Liver (tissue), 9 donors: Measurements from ENCODE around the gene NRF1. TPM values are rescaled to one million over a fixed set of nuclear protein-coding genes. Genes with fewer than 3 reads are reported as not detected.

Experiments
- DNase-seq: peaks from one replicate; pipeline ENCODE4 v3.0.0-alpha.2; 2017; ENCODE audit warnings: low spot score
- H3K27ac ChIP-seq, 2 donors: one replicate each; pipeline ENCODE4 v1.7.0; 2013; ENCODE audit warnings: inconsistent platforms in 2 of 2, low read length in 2 of 2, control low read depth in 1 of 2, low read depth in 1 of 2, mild to moderate bottlenecking in 1 of 2
- H3K27me3 ChIP-seq, 4 donors: one replicate each; pipeline versions ENCODE4 v1.6.1 to v1.7.0; 2013; ENCODE audit warnings: low read length in 3 of 4, inconsistent platforms in 1 of 4, mild to moderate bottlenecking in 1 of 4, moderate library complexity in 1 of 4; ENCODE audit not compliant: control insufficient read depth in 4 of 4, insufficient read depth in 4 of 4
- H3K36me3 ChIP-seq, 4 donors: one replicate each; pipeline versions ENCODE4 v1.6.1 to v1.7.0; 2013; ENCODE audit warnings: low read length in 3 of 4, mild to moderate bottlenecking in 3 of 4, low read depth in 1 of 4, moderate library complexity in 1 of 4; ENCODE audit not compliant: control insufficient read depth in 4 of 4, insufficient read depth in 3 of 4
- H3K4me1 ChIP-seq, 4 donors: one replicate each; pipeline versions ENCODE4 v1.6.1 to v1.7.0; 2013; ENCODE audit warnings: low read length in 3 of 4, mild to moderate bottlenecking in 3 of 4, moderate library complexity in 1 of 4; ENCODE audit not compliant: control insufficient read depth in 4 of 4, insufficient read depth in 4 of 4
- H3K4me3 ChIP-seq, 3 donors: one replicate each; pipeline versions ENCODE4 v1.6.1 to v1.7.0; 2013; ENCODE audit warnings: low read length in 3 of 3, control low read depth in 1 of 3, low read depth in 1 of 3, mild to moderate bottlenecking in 1 of 3
- H3K9ac ChIP-seq, 2 donors: one replicate each; pipeline ENCODE4 v1.7.0; 2013; ENCODE audit warnings: low read length in 2 of 2, mild to moderate bottlenecking in 2 of 2, moderate library complexity in 2 of 2, control low read depth in 1 of 2, low read depth in 1 of 2
- H3K9me3 ChIP-seq, 4 donors: one replicate each; pipeline versions ENCODE4 v1.6.1 to v1.7.0; 2013; ENCODE audit warnings: low read length in 3 of 4; ENCODE audit not compliant: control insufficient read depth in 4 of 4
- EGR1 ChIP-seq, 2 donors: IDR thresholded peaks; 2 replicates each; pipeline ENCODE4 v1.6.1; 2016 to 2018; ENCODE audit warnings: antibody characterized with exemption in 2 of 2, low read depth in 2 of 2
- FOXA1 ChIP-seq: IDR thresholded peaks from 2 replicates; pipeline ENCODE4 v1.6.1; 2016; ENCODE audit warnings: antibody characterized with exemption
- JUND ChIP-seq, 2 donors: IDR thresholded peaks; 2 replicates each; pipeline ENCODE4 v1.6.1; 2016; ENCODE audit warnings: antibody characterized with exemption in 2 of 2
- RAD21 ChIP-seq, 2 donors: IDR thresholded peaks; 2 replicates each; pipeline ENCODE4 v1.6.1; 2016; ENCODE audit warnings: antibody characterized with exemption in 2 of 2, mild to moderate bottlenecking in 2 of 2
- SP1 ChIP-seq: IDR thresholded peaks from 2 replicates; pipeline ENCODE4 v1.6.1; 2018; ENCODE audit warnings: antibody characterized with exemption, mild to moderate bottlenecking
- WGBS: extraction: QIAGEN DNeasy Blood & Tissue Kit; methylation state at CpG from one replicate; pipeline ENCODE4 v1.1.7; 2013; 5-methylcytosine and 5-hydroxymethylcytosine counted together
- polyA plus RNA-seq, 2 donors: library from polyadenylated mRNA; stranded (reverse) in 1 of 2; unstranded in 1 of 2; fragments of 200-250 nt in 1 of 2; fragments of >200 nt in 1 of 2; fragmentation: Nextera tagmentation in 1 of 2; extraction: Ambion mirVana in 1 of 2; gene quantifications; one replicate each; pipeline versions ENCODE4 v1.2.1 to v1.2.3, GENCODE V29; 2013 to 2015
- total RNA-seq, 2 donors: library from RNA; depleted of rRNA; stranded (reverse); fragments of >200 nt; gene quantifications; one replicate each; pipeline ENCODE4 v1.2.3, GENCODE V29; 2014
- TF ChIP-seq, protein P1 (sequence below): IDR thresholded peaks from 2 replicates; pipeline ENCODE4 v1.6.1; 2016; ENCODE audit warnings: antibody characterized with exemption, mild to moderate bottlenecking
- TF ChIP-seq, protein P2 (sequence below): fragments of 150-350 bp; IDR thresholded peaks from 2 replicates; pipeline ENCODE4 v1.5.1; 2017; ENCODE audit warnings: improper control_type of control experiment, low read depth, low read length; ENCODE audit not compliant: missing input control
- TF ChIP-seq, protein P3 (sequence below): IDR thresholded peaks from 2 replicates; pipeline ENCODE4 v1.6.1; 2016; ENCODE audit warnings: antibody characterized with exemption
- donor health status: healthy.
- donor health status: healthy.
- donor health status: healthy.
- donor health status: healthy.
- donor health status: healthy.

The NRF1 gene
- total and polyA plus RNA-seq, 4 donors, result 1.3 to 14.8 (median 5.3) TPM

DNA sequence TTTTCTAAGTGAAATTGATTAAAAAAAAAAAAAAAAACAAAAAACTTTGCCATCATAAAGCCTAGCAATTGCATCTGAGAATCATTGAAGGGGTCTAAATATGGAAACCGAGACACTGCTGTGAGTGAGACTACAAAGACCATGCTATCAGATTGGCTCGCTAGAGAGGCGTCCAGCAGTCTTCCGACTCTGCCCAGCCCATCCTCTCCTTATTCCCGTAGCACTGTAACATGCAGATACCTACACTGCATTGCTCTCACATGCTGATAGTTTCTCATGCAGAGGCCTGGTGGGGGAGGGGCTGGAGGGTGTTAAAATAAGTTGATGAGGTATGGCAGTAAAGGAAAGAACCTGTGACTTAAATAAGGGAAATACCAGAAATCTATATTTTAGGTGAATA, 130.7 kb downstream of the NRF1 start:
- Histone ChIP-seq H3K9me3 (no peaks in the 10 kb centered on the region), H3K9ac (no peak overlapping the region), H3K27me3 (no peaks in the 10 kb centered on the region), H3K36me3 (peaks cover 0 to 15% (median 7%) of the 10 kb centered on the region in 4 donors), H3K4me1 (no peaks in the 10 kb centered on the region), H3K27ac (no peak overlapping the region), H3K4me3 (no peak overlapping the region)
- DNase-seq, result no peak
- 94% methylated on average over 5 of the region's 5 CpGs for WGBS
- TF ChIP-seq, protein P1, sequence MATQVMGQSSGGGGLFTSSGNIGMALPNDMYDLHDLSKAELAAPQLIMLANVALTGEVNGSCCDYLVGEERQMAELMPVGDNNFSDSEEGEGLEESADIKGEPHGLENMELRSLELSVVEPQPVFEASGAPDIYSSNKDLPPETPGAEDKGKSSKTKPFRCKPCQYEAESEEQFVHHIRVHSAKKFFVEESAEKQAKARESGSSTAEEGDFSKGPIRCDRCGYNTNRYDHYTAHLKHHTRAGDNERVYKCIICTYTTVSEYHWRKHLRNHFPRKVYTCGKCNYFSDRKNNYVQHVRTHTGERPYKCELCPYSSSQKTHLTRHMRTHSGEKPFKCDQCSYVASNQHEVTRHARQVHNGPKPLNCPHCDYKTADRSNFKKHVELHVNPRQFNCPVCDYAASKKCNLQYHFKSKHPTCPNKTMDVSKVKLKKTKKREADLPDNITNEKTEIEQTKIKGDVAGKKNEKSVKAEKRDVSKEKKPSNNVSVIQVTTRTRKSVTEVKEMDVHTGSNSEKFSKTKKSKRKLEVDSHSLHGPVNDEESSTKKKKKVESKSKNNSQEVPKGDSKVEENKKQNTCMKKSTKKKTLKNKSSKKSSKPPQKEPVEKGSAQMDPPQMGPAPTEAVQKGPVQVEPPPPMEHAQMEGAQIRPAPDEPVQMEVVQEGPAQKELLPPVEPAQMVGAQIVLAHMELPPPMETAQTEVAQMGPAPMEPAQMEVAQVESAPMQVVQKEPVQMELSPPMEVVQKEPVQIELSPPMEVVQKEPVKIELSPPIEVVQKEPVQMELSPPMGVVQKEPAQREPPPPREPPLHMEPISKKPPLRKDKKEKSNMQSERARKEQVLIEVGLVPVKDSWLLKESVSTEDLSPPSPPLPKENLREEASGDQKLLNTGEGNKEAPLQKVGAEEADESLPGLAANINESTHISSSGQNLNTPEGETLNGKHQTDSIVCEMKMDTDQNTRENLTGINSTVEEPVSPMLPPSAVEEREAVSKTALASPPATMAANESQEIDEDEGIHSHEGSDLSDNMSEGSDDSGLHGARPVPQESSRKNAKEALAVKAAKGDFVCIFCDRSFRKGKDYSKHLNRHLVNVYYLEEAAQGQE, result no peak
- no peak for TF ChIP-seq JUND (IDR thresholded peaks at IDR 0.05)
- TF ChIP-seq, protein P2, sequence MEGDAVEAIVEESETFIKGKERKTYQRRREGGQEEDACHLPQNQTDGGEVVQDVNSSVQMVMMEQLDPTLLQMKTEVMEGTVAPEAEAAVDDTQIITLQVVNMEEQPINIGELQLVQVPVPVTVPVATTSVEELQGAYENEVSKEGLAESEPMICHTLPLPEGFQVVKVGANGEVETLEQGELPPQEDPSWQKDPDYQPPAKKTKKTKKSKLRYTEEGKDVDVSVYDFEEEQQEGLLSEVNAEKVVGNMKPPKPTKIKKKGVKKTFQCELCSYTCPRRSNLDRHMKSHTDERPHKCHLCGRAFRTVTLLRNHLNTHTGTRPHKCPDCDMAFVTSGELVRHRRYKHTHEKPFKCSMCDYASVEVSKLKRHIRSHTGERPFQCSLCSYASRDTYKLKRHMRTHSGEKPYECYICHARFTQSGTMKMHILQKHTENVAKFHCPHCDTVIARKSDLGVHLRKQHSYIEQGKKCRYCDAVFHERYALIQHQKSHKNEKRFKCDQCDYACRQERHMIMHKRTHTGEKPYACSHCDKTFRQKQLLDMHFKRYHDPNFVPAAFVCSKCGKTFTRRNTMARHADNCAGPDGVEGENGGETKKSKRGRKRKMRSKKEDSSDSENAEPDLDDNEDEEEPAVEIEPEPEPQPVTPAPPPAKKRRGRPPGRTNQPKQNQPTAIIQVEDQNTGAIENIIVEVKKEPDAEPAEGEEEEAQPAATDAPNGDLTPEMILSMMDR, result no peak
- TF ChIP-seq RAD21 (IDR thresholded peaks at IDR 0.05), result no peak
- TF ChIP-seq, protein P3, sequence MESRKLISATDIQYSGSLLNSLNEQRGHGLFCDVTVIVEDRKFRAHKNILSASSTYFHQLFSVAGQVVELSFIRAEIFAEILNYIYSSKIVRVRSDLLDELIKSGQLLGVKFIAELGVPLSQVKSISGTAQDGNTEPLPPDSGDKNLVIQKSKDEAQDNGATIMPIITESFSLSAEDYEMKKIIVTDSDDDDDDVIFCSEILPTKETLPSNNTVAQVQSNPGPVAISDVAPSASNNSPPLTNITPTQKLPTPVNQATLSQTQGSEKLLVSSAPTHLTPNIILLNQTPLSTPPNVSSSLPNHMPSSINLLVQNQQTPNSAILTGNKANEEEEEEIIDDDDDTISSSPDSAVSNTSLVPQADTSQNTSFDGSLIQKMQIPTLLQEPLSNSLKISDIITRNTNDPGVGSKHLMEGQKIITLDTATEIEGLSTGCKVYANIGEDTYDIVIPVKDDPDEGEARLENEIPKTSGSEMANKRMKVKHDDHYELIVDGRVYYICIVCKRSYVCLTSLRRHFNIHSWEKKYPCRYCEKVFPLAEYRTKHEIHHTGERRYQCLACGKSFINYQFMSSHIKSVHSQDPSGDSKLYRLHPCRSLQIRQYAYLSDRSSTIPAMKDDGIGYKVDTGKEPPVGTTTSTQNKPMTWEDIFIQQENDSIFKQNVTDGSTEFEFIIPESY, result no peak

DNA sequence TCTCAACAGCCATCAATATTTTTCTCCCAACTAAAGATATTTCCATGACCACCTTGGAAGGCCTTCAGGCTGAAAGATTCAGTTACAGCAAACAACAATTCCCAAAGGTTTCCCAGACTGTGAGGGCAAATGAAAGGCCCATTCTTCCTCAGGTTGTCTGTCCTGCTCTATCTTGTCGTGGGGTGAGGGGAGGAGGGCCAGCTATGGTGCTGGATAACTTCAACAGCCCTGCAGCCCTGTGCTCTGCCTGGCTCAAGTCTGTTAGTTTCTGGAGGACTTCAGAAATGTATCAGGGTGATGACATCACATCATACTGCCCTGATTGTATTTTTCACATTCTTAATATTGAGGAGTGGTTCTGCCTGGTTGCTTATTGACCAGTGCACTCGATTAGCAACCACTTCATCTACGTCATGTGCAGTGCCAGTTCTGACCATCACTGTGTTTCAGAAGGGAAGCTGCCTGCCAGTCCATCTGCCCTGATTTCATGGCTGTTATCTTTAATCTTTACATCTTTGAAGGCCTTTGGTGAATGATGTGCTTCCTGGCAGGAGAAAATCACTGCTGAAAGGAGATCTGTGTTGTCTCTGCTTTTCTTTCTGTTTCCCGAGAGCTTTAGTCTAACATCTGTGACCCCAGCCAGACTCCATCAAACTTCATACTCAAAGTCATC, 135.5 kb downstream of the NRF1 start:
- 95% methylated on average over 4 of the region's 4 CpGs for WGBS
- Histone ChIP-seq H3K4me3 (no peak overlapping the region), H3K9ac (no peak overlapping the region), H3K27me3 (no peaks in the 10 kb centered on the region), H3K27ac (no peak overlapping the region), H3K36me3 (peaks cover 0 to 7% (median 1%) of the 10 kb centered on the region in 4 donors), H3K4me1 (no peaks in the 10 kb centered on the region), H3K9me3 (no peaks in the 10 kb centered on the region)
- TF ChIP-seq SP1 (no peak), EGR1 (IDR thresholded peaks at IDR 0.05; ENCODE audit: low read depth in 2 of 2) (no peak)
- DNase-seq, result no peak

DNA sequence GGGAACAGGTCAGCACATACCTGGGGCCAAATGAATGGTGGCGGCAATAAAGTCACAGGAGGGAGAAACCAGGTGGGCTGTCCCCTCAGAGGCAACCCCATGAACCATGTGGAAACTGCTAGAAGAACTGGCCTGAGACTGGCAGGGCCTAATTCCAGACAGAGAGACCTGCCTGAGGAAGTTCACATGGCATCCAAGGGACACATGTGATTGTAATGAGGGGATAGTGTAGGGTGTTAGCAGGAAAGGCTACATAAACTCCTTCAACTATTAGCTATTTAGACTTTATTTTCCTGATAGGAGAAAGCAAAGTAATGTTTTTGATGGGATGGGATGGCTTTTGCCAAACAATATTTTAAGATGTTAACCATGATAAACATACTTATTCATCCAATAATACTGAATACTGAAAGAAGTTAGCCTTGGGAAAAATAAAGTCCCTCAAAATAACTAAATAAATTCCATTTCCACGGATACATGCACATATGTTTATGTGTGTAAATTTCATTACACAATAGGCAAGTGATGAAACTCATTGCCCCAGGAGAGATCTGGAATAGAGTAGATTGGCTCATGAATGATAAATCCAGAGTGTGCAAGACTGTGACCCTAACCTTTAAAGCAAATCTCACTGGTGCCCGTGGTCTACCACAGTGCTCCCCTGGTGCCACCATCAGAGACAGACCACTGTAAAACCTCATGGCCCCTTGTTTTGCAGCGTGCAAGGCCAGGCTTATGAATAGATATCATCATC, 137.0 kb downstream of the NRF1 start:
- no peak for DNase-seq
- Histone ChIP-seq H3K4me1 (no peaks in the 10 kb centered on the region), H3K9me3 (no peaks in the 10 kb centered on the region), H3K27ac (no peak overlapping the region), H3K36me3 (peaks cover 0 to 3% (median 1%) of the 10 kb centered on the region in 4 donors), H3K4me3 (no peak overlapping the region), H3K27me3 (no peaks in the 10 kb centered on the region), H3K9ac (no peak overlapping the region)
- WGBS, result 94% methylated on average over 4 of the region's 4 CpGs
- TF ChIP-seq, protein P3, result no peak
- TF ChIP-seq, protein P2, result no peak
- no peak for TF ChIP-seq FOXA1
